K562 (cell line): ENCODE data around the gene KIAA0930. TPM values are rescaled to one million over a fixed set of nuclear protein-coding genes. Genes with fewer than 3 reads are reported as not detected.

ENCODE experiments used
- AFF1 ChIP-seq, 2 experiments: fragments of 450-650 bp; IDR thresholded peaks; 2 replicates each; pipeline ENCODE4 v1.6.1; 2018; ENCODE audit warnings: mild to moderate bottlenecking in 2 of 2, low read depth in 1 of 2; ENCODE audit not compliant: partially characterized antibody in 2 of 2
- AFF4 ChIP-seq: sonication (generic); formaldehyde crosslinking; IDR thresholded peaks from 2 replicates; pipeline ENCODE4 v1.8.0; 2023; ENCODE audit warnings: mild to moderate bottlenecking, missing genetic modification reagents
- HMGN3 ChIP-seq: IDR thresholded peaks from 2 replicates; pipeline ENCODE4 v1.6.1; 2011; ENCODE audit warnings: borderline replicate concordance, low read depth, mild to moderate bottlenecking, mixed read lengths, low read length; ENCODE audit not compliant: insufficient read length; ENCODE audit errors: extremely low read depth
- JUN ChIP-seq, 2 experiments: sonication (generic) in 1 of 2; formaldehyde crosslinking in 1 of 2; IDR thresholded peaks; 2 replicates each; pipeline versions ENCODE4 v1.6.1 to v1.8.0; 2012 to 2022; ENCODE audit warnings: borderline replicate concordance in 2 of 2, mild to moderate bottlenecking in 2 of 2, improper control_type of control experiment in 1 of 2, low read depth in 1 of 2, low read length in 1 of 2, missing genetic modification reagents in 1 of 2
- LCOR ChIP-seq: sonication (generic); formaldehyde crosslinking; IDR thresholded peaks from 2 replicates; pipeline ENCODE4 v1.8.0; 2022; ENCODE audit warnings: mild to moderate bottlenecking, missing genetic modification reagents
- NRF1 ChIP-seq, 2 experiments: fragments of 450-650 bp; IDR thresholded peaks in 1 of 2; conservative IDR thresholded peaks in 1 of 2; 2 replicates each; pipeline ENCODE4 v1.6.1; 2014; ENCODE audit warnings: mild to moderate bottlenecking in 2 of 2
- RFX1 ChIP-seq: fragments of 450-650 bp; IDR thresholded peaks from 2 replicates; pipeline ENCODE4 v1.6.1; 2016; ENCODE audit warnings: mild to moderate bottlenecking, moderate library complexity
- STAG1 ChIP-seq: sonication (generic); formaldehyde crosslinking; IDR thresholded peaks from 2 replicates; pipeline ENCODE4 v1.5.0; 2020; ENCODE audit warnings: missing genetic modification reagents, borderline replicate concordance
- polyA plus RNA-seq, 8 experiments: library from polyadenylated mRNA; depleted of rRNA in 4 of 8; stranded (reverse) in 5 of 8; unstranded in 3 of 8; fragments of >200 nt; fragmentation: Nextera tagmentation in 2 of 8; fragmentation: Illumina TruSeq in 1 of 8; extraction: Ambion mirVana in 2 of 8; extraction: Trizol in 1 of 8; gene quantifications; 2 replicates each; pipeline versions ENCODE4 v1.2.1 to v1.2.3, GENCODE V29; 2011 to 2014; ENCODE audit warnings: inconsistent platforms in 1 of 8, missing spikeins in 1 of 8
- total RNA-seq, 7 experiments: library from RNA; depleted of rRNA in 6 of 7; stranded (reverse); fragments of >200 nt in 6 of 7; fragmentation: Illumina TruSeq in 2 of 7; extraction: Trizol in 2 of 7; gene quantifications; 2 replicates each; pipeline versions ENCODE4 v1.2.1 to v1.2.3, GENCODE V29; 2011 to 2021; ENCODE audit warnings: low replicate concordance in 1 of 7
- TF ChIP-seq, protein P1 (sequence below): fragments of 450-650 bp; IDR thresholded peaks from 2 replicates; pipeline ENCODE4 v1.6.1; 2016; ENCODE audit warnings: antibody characterized with exemption

Gene KIAA0930
- total and polyA plus RNA-seq, 9 of the 15 experiments (the other 6 are each of a cell fraction or from before 2014, with no cell fraction given) = 0.24 to 12.1 (median 6.4) TPM

GRCh38 chr22:45163451-45164269, 77.0 kb downstream of the KIAA0930 start, which contains the start of gene NUP50 (continued):
- TF ChIP-seq LCOR (CRISPR knock-in tag) (peak; percentile 52; the same call in 1 of the 2 replicates), STAG1 (CRISPR knock-in tag) (no peak), NRF1 (conservative IDR thresholded peaks at IDR 0.05 in 1 of 2, IDR thresholded peaks at IDR 0.05 in 1 of 2) (peak; percentile 99), RFX1 (peak; percentile 31; the same call in 1 of the 2 replicates), HMGN3 (peak; percentile 16), AFF1 (IDR thresholded peaks at IDR 0.05; ENCODE audit: low read depth in 1 of 2, partially characterized antibody in 2 of 2) (no peak), JUN (IDR thresholded peaks at IDR 0.05; ENCODE audit: borderline replicate concordance, low read depth, low read length) (no peak), JUN (CRISPR knock-in tag; IDR thresholded peaks at IDR 0.05; ENCODE audit: borderline replicate concordance) (no peak), AFF4 (0 out of 2 replicates have a peak, but pooled peaks have one; percentile 44)
- TF ChIP-seq, protein P1, sequence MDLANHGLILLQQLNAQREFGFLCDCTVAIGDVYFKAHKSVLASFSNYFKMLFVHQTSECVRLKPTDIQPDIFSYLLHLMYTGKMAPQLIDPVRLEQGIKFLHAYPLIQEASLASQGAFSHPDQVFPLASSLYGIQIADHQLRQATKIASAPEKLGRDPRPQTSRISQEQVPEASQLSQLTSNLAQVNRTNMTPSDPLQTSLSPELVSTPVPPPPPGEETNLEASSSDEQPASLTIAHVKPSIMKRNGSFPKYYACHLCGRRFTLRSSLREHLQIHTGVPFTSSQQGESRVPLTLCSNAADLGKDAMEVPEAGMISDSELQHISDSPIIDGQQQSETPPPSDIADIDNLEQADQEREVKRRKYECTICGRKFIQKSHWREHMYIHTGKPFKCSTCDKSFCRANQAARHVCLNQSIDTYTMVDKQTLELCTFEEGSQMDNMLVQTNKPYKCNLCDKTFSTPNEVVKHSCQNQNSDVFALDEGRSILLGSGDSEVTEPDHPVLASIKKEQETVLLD = peak; percentile 94
